ENCODE data around the gene TJP1. TPM values are rescaled to one million over a fixed set of nuclear protein-coding genes. Genes with fewer than 3 reads are reported as not detected.

TJP1 gene
- total and polyA plus RNA-seq, 2 of the 8 experiments (the other 6 are each of a cell fraction or from before 2014, with no cell fraction given) = 46.3 to 138 TPM

DNA sequence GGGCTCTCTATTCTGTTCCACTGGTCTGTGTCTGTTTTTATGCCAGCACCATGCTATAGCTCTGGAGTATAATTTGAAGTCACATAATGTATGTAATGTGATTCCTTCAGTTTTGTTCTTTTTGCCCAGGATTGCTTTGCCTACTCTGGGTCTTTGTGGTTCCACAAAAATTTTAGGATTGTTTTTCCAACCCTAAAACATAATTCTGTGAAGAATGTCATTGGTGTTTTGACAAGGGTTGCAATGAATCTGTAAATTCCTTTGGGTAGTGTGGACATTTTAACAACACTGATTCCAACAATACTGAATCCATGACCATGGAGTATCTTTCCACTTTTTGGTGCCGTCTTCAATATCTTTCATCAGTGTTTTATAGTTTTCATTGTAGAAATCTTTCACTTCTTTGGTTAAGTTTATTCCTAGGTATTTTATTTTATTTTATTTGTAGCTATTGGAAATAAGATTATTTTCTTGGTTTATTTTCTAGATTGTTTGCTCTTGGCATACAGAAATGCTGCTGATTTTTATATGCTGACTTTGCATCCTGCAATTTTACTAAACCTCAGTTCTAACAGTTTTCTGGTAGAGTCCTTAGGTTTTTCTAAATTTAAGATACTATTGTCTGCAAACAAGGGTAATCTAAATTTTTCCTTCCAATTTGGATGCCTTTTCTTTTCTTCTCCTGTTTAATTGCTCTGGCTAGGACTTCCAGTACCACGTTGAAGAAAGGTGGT, 29.7 kb downstream of the TJP1 start:
- CTCF ChIA-PET (ENCODE audit: partially characterized antibody) = interaction anchor here (0.6 to 1.2 kb wide), 2 partner anchors 86 to 133 kb away, joined by 3 read pairs; no protein-coding TSS in a partner anchor

More for the DNA sequence above, 29.7 kb downstream of the TJP1 start:
- Histone ChIP-seq H3K9ac (replicated peaks in 1 of 4; ENCODE audit: extremely low read depth in 1 of 4, low read depth in 3 of 4, low read length in 3 of 4) (no peak overlapping the region), H2AK5ac (ENCODE audit: low read depth, low read length) (no peak overlapping the region), H3K18ac (ENCODE audit: extremely low read depth, low read length) (no peak overlapping the region), H3K23me2 (ENCODE audit: low read depth, low read length) (no peaks in the 10 kb centered on the region), H2BK120ac (replicated peaks; ENCODE audit: low read depth, low read length) (no peak overlapping the region), H3K27ac (ENCODE audit: low read depth, low read length) (no peak overlapping the region), H3K4me2 (ENCODE audit: insufficient read depth in 1 of 2, low read depth in 2 of 2, low read length in 2 of 2) (no peak overlapping the region), H3K27me3 (replicated peaks in 1 of 4; ENCODE audit: control insufficient read depth in 3 of 4, extremely low read depth in 1 of 4, insufficient read depth in 3 of 4, low read length in 3 of 4) (no peaks in the 10 kb centered on the region), H2BK15ac (ENCODE audit: low read length) (no peak overlapping the region), H3K23ac (ENCODE audit: insufficient read length) (no peak overlapping the region), H2BK5ac (ENCODE audit: low read depth, low read length) (no peak overlapping the region), H4K20me1 (replicated peaks in 1 of 2; ENCODE audit: control insufficient read depth in 1 of 2, insufficient read depth in 2 of 2, low read length in 2 of 2) (no peaks in the 10 kb centered on the region), H3K14ac (ENCODE audit: insufficient read length) (no peak overlapping the region), H3K56ac (replicated peaks; ENCODE audit: insufficient read length, low read depth, low read length) (no peak overlapping the region), H3K36me3 (ENCODE audit: control insufficient read depth in 2 of 4, insufficient read depth in 4 of 4, low read length in 3 of 4) (peaks cover 0 to 10% (median 4%) of the 10 kb centered on the region in 4 experiments; a peak in 2 of 8 replicates), H3K4me1 (replicated peaks in 1 of 4; ENCODE audit: control insufficient read depth in 3 of 4, insufficient read depth in 4 of 4, low read length in 3 of 4) (peaks cover 0 to 3% (median 0%) of the 10 kb centered on the region in 4 experiments; a peak in 1 of 7 replicates), H2BK20ac (ENCODE audit: low read length) (no peak overlapping the region), H3K79me2 (ENCODE audit: control insufficient read depth in 1 of 2, insufficient read depth in 2 of 2, low read length in 2 of 2) (peaks cover 3 to 81% of the 10 kb centered on the region in 2 experiments; a peak in 2 of 4 replicates), H3K79me1 (ENCODE audit: low read depth, low read length) (no peaks in the 10 kb centered on the region; the same call in 1 of the 2 replicates), H2AFZ (ENCODE audit: low read length) (no peak overlapping the region), H4K5ac (ENCODE audit: insufficient read length, low read depth, low read length) (no peak overlapping the region), H4K8ac (ENCODE audit: extremely low read depth, insufficient read depth, low read length) (no peak overlapping the region), H2BK12ac (ENCODE audit: low read depth, low read length) (no peak overlapping the region), H3K4me3 (ENCODE audit: extremely low read depth in 1 of 4, insufficient read depth in 2 of 4, low read depth in 3 of 4, low read length in 4 of 4) (no peak overlapping the region), H3K4ac (replicated peaks; ENCODE audit: insufficient read length, low read depth, low read length) (no peak overlapping the region), H4K91ac (replicated peaks; ENCODE audit: insufficient read length, low read length) (no peak overlapping the region), H3K9me3 (ENCODE audit: insufficient read depth in 2 of 2, low read depth in 1 of 2, low read length in 1 of 2) (no peaks in the 10 kb centered on the region)
- TF ChIP-seq KDM5A (IDR thresholded peaks at IDR 0.05; ENCODE audit: low read length) (no peak), TEAD4 (IDR thresholded peaks at IDR 0.05; ENCODE audit: low read depth, low read length) (no peak), SP1 (IDR thresholded peaks at IDR 0.05; ENCODE audit: low read depth, low read length) (no peak), HDAC6 (IDR thresholded peaks at IDR 0.05; ENCODE audit: low read depth, low read length) (no peak), GABPA (IDR thresholded peaks at IDR 0.05; ENCODE audit: borderline replicate concordance, insufficient read depth, low read length) (no peak)
- POLR2A ChIA-PET (ENCODE audit: partially characterized antibody) = no interaction called here
- FAIRE-seq (no peak), DNase-seq (ENCODE audit: low read depth in 1 of 2, low spot score in 2 of 2) (no peak)
- 82% methylated on average over 2 of the region's 2 CpGs; no CpG with 5 or more reads in 1 of the 2 experiments for WGBS, 2 experiments (ENCODE audit: extremely low coverage in 1 of 2, insufficient coverage in 1 of 2, insufficient read length in 1 of 2, insufficient replicate concordance in 2 of 2, low coverage in 1 of 2, low lambda C conversion rate in 2 of 2, missing lambda C conversion rate in 1 of 2)
